ENCODE results near the gene FBXW11. TPM values are rescaled to one million over a fixed set of nuclear protein-coding genes. Genes with fewer than 3 reads are reported as not detected.

Gene FBXW11
- total RNA-seq, 1 experiment from 2014 or later = 50.6 TPM

DNA sequence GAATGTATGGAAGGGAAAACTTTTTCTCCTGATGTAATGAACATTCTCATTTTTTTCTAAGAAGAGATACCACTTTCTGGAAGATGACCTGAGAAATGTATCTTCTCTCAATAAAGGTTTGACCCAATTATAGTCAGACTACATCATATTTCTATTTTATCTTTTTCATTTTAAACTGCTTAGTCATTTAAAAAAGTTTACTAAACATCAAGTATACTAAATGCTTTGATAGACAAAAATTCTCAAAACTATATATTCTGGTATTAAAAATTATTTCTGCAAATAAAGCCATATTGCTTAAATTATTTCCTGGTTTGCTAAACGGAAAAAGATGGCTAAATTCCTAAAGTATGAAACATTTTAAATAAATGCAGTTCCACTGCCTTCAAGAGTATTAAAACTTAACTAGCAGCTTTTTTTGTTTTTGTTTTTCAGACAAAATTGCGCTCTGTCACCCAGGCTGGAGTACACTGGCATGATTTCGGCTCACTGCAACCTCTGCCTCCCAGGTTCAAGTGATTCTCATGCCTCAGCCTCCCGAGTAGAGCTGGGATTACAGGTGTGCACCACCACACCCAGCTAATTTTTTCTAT is 37.1 kb downstream of the FBXW11 start:
- no peak for DNase-seq (ENCODE audit: low read depth, low spot score)
- in situ Hi-C loops (cut with HindIII; ENCODE audit: low pct_unique_long_range_greater_than_20kb, low sequenced_read_pairs) = no loop called here

GRCh38 chr5:171968531-171968930 is 37.9 kb downstream of the FBXW11 start:
- no peak for DNase-seq (ENCODE audit: low read depth, low spot score)
- in situ Hi-C loops (cut with HindIII; ENCODE audit: low pct_unique_long_range_greater_than_20kb, low sequenced_read_pairs) = no loop called here

- in situ Hi-C loops (cut with HindIII; ENCODE audit: low pct_unique_long_range_greater_than_20kb, low sequenced_read_pairs) = no loop called here
- DNase-seq (ENCODE audit: low read depth, low spot score) = no peak
These were observed 39.5 kb downstream of the FBXW11 start for GRCh38 chr5:171966964-171967363.

GRCh38 chr5:171966270-171966669 is 40.2 kb downstream of the FBXW11 start:
- in situ Hi-C loops (cut with HindIII; ENCODE audit: low pct_unique_long_range_greater_than_20kb, low sequenced_read_pairs) = no loop called here
- DNase-seq (ENCODE audit: low read depth, low spot score) = no peak

DNA sequence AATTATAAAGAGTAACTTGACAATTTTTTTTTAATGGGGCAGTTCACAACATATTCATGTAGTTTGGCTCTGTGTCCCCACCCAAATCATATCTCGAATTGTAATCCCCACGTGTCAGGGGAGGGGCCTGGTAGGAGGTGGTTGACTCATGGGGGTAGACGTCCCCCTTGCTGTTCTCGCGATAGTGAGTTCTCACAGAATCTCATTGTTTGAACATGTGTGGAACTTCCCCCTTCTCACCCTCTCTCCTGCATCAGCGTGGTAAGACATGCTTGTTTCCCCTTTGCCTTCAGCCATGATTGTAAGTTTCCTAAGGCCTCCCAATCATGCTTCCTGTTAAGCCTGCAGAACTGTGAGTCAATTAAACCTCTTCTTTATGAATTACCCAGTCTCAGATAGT is 40.7 kb downstream of the FBXW11 start:
- no peak for DNase-seq (ENCODE audit: low read depth, low spot score)
- in situ Hi-C loops (cut with HindIII; ENCODE audit: low pct_unique_long_range_greater_than_20kb, low sequenced_read_pairs) = no loop called here

GRCh38 chr5:171963416-171963815 is 43.0 kb downstream of the FBXW11 start:
- in situ Hi-C loops (cut with HindIII; ENCODE audit: low pct_unique_long_range_greater_than_20kb, low sequenced_read_pairs) = no loop called here
- no peak for DNase-seq (ENCODE audit: low read depth, low spot score)

- no peak for DNase-seq (ENCODE audit: low read depth, low spot score)
- in situ Hi-C loops (cut with HindIII; ENCODE audit: low pct_unique_long_range_greater_than_20kb, low sequenced_read_pairs) = no loop called here
These were observed 45.3 kb downstream of the FBXW11 start for GRCh38 chr5:171961117-171961516.

- no peak for DNase-seq (ENCODE audit: low read depth, low spot score)
- in situ Hi-C loops (cut with HindIII; ENCODE audit: low pct_unique_long_range_greater_than_20kb, low sequenced_read_pairs) = no loop called here
These were observed 48.7 kb downstream of the FBXW11 start for GRCh38 chr5:171957591-171958251.

- no peak for DNase-seq (ENCODE audit: low read depth, low spot score)
- in situ Hi-C loops (cut with HindIII; ENCODE audit: low pct_unique_long_range_greater_than_20kb, low sequenced_read_pairs) = no loop called here
These were observed 49.4 kb downstream of the FBXW11 start for GRCh38 chr5:171956887-171957495.

DNA sequence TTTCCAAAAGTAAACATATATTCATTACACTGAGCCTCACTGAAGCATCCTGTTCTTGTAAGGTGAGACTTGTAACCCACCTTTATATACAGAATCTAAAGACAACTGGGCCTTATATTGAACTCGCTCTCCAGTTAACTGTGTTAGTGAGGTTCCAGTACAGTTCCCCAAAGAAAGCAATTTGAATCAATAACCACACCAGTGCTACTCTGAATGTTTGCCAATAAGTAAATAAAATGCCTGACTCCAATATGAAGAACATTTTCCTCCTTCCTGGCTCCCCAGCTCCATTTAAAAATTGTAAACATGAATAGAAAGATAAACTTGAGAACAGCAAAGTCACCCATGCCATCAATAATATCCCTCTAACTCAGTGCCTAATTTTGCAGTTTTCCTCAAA is 50.1 kb downstream of the FBXW11 start:
- in situ Hi-C loops (cut with HindIII; ENCODE audit: low pct_unique_long_range_greater_than_20kb, low sequenced_read_pairs) = no loop called here
- no peak for DNase-seq (ENCODE audit: low read depth, low spot score)

DNA sequence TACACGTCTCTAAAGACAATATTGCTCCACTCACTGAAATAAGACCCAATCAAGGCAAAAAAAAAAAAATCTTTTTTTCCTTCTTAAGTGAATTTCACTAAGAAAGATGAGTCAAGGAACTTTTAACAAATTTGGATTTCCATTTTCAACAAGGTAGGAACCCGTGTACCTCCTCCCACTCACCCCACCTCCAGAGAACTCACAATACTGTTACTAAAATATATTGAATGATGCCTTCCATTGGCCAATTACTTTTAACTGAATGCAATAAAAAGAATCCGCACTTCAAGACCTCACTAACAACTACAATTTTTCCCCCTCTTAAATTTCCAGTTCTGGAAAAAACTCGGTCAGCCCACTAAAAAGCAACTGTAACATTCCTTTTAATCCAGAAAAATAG is 50.7 kb downstream of the FBXW11 start:
- DNase-seq (ENCODE audit: low read depth, low spot score) = no peak
- in situ Hi-C loops (cut with HindIII; ENCODE audit: low pct_unique_long_range_greater_than_20kb, low sequenced_read_pairs) = no loop called here

- in situ Hi-C loops (cut with HindIII; ENCODE audit: low pct_unique_long_range_greater_than_20kb, low sequenced_read_pairs) = no loop called here
- DNase-seq (ENCODE audit: low read depth, low spot score) = no peak
These were observed 51.7 kb downstream of the FBXW11 start for GRCh38 chr5:171954721-171955120.

DNA sequence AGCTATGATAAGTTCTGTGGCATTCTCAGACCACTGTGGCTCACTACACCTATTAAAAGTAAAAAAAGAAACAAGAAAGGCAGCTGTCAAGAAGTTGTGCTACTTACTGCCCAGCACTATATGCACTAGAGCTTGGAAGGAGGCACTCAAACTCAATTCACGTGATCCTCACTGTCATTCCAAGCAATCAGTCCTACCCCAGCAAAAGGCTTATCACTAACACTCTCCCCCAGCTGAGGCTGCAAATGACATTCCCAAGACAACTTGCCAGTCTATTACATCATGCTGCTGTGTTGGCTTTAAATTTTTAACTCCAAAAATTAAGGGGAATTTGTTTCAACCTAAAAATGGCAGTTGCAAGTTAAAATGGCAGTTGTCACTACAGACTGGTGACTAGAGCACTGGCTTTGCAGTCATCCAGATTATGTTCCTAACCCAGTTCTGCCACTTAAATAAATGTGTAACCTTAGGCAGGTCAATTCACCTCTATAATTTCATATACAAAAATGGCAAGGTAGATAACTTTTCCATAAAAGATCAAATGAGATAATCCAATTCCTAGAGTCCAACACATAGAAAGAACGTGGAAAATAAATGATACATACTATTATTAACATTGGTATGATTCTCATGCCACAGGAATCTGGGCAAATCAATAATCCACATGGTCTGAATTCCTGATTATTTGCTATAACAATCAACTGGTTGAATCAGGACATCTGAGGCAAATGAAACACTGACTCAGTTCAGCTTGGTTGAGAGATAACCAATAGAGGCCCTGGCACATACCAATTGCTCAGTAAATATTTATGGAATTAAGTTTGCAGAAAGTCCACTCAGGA is 52.4 kb downstream of the FBXW11 start:
- DNase-seq (ENCODE audit: low read depth, low spot score) = no peak
- in situ Hi-C loops (cut with HindIII; ENCODE audit: low pct_unique_long_range_greater_than_20kb, low sequenced_read_pairs) = no loop called here

- in situ Hi-C loops (cut with HindIII; ENCODE audit: low pct_unique_long_range_greater_than_20kb, low sequenced_read_pairs) = no loop called here
- no peak for DNase-seq (ENCODE audit: low read depth, low spot score)
These were observed 54.4 kb downstream of the FBXW11 start for GRCh38 chr5:171952021-171952420.

GRCh38 chr5:171951218-171951617 is 55.2 kb downstream of the FBXW11 start:
- DNase-seq (ENCODE audit: low read depth, low spot score) = no peak
- in situ Hi-C loops (cut with HindIII; ENCODE audit: low pct_unique_long_range_greater_than_20kb, low sequenced_read_pairs) = no loop called here

- no peak for DNase-seq (ENCODE audit: low read depth, low spot score)
- in situ Hi-C loops (cut with HindIII; ENCODE audit: low pct_unique_long_range_greater_than_20kb, low sequenced_read_pairs) = no loop called here
These were observed 60.2 kb downstream of the FBXW11 start for GRCh38 chr5:171946000-171946781.

DNA sequence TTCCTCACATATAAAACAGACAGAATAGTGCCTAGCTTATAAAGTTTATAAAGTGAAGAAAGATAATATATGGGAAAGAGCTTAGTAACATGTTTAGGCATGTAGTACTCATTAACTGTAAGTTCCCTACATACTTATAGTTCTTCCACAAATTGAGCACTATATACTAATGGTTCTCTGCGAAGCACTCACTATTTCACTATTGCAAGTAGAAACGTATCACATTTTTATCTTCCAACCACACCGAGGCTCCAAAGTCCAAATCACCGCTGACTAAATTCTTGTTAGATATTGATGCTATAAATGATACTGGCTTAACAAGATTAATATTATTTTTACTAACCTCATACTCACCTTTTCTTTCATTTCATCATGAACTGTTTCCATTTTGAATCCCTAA is 61.0 kb downstream of the FBXW11 start:
- in situ Hi-C loops (cut with HindIII; ENCODE audit: low pct_unique_long_range_greater_than_20kb, low sequenced_read_pairs) = no loop called here

GRCh38 chr5:171945066-171945465 is 61.4 kb downstream of the FBXW11 start:
- DNase-seq (ENCODE audit: low read depth, low spot score) = no peak
- in situ Hi-C loops (cut with HindIII; ENCODE audit: low pct_unique_long_range_greater_than_20kb, low sequenced_read_pairs) = no loop called here

More for the DNA sequence above, 61.0 kb downstream of the FBXW11 start:
- DNase-seq (ENCODE audit: low read depth, low spot score) = no peak
